Activated T-helper 17 cell treated with anti-CD3 and anti-CD28 coated beads, Interleukin-2, amount 50 U/mL, for 72 hours (primary cell): Measurements from ENCODE around the gene TADA2B. TPM values are rescaled to one million over a fixed set of nuclear protein-coding genes. Genes with fewer than 3 reads are reported as not detected.
A peak's percentile ranks its signal among the peaks of the same experiment; 100 is the strongest.
"Not testable (repeated sequence)": the region's sequence is repeated elsewhere in the genome, so short reads cannot be mapped to it uniquely, and the experiment has no call there.

Experiments
- ATAC-seq: fragments of 150-1000 bp; cut with Tn5 transposase; replicated peaks from 2 replicates; pipeline ENCODE4 v1.10.0; 2021; ENCODE audit warnings: mild to moderate bottlenecking, moderate library complexity
- H3K27ac Mint-ChIP-seq: one replicate; pipeline ENCODE4 v1.8.0; 2022; ENCODE audit warnings: mixed read lengths
- H3K27me3 Mint-ChIP-seq: one replicate; pipeline ENCODE4 v1.8.0; 2022; ENCODE audit warnings: mixed read lengths
- H3K36me3 Mint-ChIP-seq: one replicate; pipeline ENCODE4 v1.8.0; 2022; ENCODE audit warnings: low read depth, mild to moderate bottlenecking, mixed read lengths
- H3K4me1 Mint-ChIP-seq: one replicate; pipeline ENCODE4 v1.8.0; 2022; ENCODE audit warnings: mixed read lengths
- H3K4me3 Mint-ChIP-seq: one replicate; pipeline ENCODE4 v1.8.0; 2022; ENCODE audit warnings: mild to moderate bottlenecking, mixed read lengths
- H3K9me3 Mint-ChIP-seq: one replicate; pipeline ENCODE4 v1.8.0; 2022; ENCODE audit warnings: mixed read lengths
- total RNA-seq, 2 donors: library from RNA; stranded (reverse); gene quantifications; one replicate each; pipeline ENCODE4 v1.2.3, GENCODE V29; 2022

Gene TADA2B
- total RNA-seq, 2 donors from 2014 or later = 8.5 to 13.0 TPM

DNA sequence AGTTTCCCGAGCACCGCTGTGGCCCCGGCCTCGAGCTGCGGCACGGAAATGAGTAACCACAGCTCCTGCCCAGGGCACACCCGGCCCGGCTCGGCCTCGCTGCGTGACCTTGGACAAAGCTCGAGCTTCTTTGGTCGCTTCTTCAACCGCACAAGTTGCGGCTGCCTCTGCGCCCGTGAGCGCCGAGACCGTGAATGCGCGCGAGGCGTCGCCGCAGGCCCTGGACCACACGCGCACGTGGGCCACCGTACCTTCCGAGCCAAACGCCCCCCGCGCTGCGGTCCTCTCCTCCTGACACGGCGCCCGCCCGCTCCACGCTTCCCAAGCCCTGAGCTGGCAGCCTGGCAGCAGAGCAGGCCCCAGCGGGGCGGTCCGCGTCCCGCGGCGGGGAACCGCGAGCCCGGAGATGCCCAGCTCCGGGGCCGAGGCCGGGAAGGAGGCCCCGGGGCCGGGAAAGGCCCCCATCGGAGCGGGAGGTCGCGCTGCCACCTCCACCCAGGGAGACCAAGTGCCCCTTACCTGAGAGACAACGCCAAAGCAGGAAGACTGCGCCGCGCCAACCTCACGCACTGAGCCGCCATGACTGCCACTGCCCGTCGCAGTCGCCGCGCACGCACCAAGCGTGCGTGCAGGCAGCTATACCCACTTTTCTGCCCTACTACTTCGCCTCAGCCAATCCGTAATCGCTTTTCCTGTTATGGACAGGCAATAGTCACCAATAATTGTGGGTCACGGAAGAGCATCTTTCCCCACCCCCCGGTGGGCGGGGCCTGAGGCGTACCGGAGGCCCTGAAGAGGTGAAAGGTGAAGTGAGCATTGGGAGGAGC lies 24.5 kb downstream of the TADA2B start, which contains the start of gene GRPEL1:
Gene GRPEL1 (minus strand): TSS at position 613 of the 827 bp plus-strand sequence. CDS start 32 bp downstream, at position 581.
- peaks cover 54% of the 10 kb centered on the region for H3K36me3 Mint-ChIP-seq
- peak; percentile 94 for ATAC-seq
- H3K4me3 Mint-ChIP-seq = peak within 1 kb of the TSS; percentile 97
- H3K27ac Mint-ChIP-seq = peak within 1 kb of the TSS; percentile 94
- H3K4me1 Mint-ChIP-seq = peaks cover 9% of the 10 kb centered on the region
- no peaks in the 10 kb centered on the region for H3K9me3 Mint-ChIP-seq
- H3K27me3 Mint-ChIP-seq = no peaks in the 10 kb centered on the region

DNA sequence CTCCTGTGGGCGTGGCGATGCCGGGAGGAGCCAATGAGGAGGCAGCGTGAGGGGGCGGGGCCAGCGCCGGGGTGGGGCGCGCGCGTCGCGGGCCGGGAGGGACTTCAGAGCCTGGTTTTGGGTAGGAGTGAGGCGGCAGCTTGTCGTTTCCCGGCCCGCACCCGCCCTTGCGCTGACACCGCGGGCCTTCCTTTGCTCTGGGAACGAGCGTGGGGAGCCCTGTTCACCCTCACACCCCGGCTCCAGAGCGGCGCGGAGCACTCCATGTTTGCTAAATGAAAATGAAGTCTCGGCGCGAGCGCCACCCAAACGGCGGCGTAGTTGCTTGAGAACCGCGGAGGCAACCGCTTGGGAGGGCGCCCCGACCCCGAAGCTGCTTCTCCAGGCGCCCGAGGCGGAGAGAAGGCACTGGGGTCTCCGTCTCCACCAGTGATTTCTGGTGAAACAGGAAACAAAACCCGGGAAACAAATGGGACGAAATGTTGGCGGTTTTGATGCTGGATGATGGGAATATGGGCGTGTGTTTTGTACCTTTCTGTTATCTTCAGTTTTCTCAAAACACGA lies 25.2 kb downstream of the TADA2B start:
- ATAC-seq = no peak
- no peaks in the 10 kb centered on the region for H3K27me3 Mint-ChIP-seq

DNA sequence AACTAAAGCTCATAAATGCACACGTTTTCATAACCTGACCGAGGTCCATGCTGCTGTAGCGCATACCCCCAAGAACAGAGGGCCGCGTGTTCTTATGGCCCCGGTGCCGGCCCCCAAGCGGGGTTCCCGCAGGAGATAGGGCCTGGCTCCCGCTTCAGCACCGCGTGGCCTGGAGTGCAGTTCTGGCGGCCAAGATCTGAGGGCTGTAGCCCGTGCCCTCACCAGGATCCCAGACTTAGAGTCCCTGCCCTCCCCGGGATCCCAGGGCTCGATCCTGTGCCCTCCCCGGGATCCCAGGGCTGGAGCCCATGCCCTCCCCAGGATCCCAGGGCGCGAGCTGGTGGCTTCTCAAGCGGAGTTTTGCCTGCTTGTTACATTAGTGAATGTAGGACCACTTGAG lies 25.7 kb downstream of the TADA2B start:
- Mint-ChIP-seq H3K27me3 (no peaks in the 10 kb centered on the region), H3K9me3 (no peaks in the 10 kb centered on the region), H3K4me3 (peak overlapping the region; percentile 97), H3K27ac (peak overlapping the region; percentile 94), H3K36me3 (peaks cover 42% of the 10 kb centered on the region), H3K4me1 (peaks cover 6% of the 10 kb centered on the region)
- no peak for ATAC-seq

More for the DNA sequence above, 25.2 kb downstream of the TADA2B start:
- Mint-ChIP-seq H3K36me3 (peaks cover 47% of the 10 kb centered on the region), H3K27ac (peak overlapping the region; percentile 94), H3K4me3 (peak overlapping the region; percentile 97), H3K4me1 (peaks cover 8% of the 10 kb centered on the region), H3K9me3 (no peaks in the 10 kb centered on the region)

DNA sequence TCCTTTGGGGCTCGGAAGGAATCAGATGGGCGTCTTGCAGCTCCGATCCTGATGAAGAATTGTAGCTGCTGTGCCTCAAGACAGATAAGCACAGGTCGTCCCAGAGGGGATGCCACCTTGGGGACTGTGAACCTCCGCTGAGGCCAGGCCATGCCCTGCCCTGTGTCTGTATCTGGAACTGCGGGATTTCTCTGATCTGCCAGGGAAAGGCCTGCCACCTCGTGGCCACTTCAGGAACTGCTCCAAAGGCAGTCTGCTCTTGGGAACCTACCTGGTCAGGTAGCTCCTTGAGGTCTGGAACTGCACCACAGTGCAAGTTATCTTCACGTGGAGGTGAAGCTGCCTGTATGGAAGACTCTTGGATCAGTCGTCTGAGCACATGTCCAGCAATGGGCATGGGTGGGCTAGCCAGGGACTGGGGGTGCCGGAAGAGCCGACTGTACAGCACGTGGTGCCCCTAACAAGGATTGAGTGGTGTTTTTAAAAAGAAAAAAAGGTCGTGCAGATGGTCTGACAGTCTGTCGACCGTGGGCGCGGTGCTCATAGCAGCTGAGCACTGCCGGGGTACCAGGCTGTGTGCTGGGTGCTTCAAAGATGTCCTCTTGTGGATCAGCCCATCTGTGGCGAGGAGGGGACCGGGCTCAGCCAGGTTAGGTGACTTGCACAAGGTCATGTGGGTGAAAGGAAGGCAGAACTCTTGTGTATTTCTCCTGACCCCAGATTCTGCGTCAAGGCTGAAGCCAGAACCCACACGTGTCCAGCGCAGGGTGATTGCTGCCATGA lies 27.7 kb downstream of the TADA2B start:
- Mint-ChIP-seq H3K27me3 (no peaks in the 10 kb centered on the region), H3K27ac (no peak overlapping the region), H3K4me1 (no peaks in the 10 kb centered on the region), H3K9me3 (no peaks in the 10 kb centered on the region), H3K36me3 (peaks cover 21% of the 10 kb centered on the region), H3K4me3 (peak overlapping the region; percentile 3)
- peak; percentile 25 for ATAC-seq

GRCh38 chr4:7073059-7073458 lies 29.9 kb downstream of the TADA2B start:
- Mint-ChIP-seq H3K4me1 (no peaks in the 10 kb centered on the region), H3K9me3 (no peaks in the 10 kb centered on the region), H3K27me3 (no peaks in the 10 kb centered on the region), H3K4me3 (no peak overlapping the region), H3K36me3 (peaks cover under 1% of the 10 kb centered on the region), H3K27ac (no peak overlapping the region)
- ATAC-seq = no peak

- Mint-ChIP-seq H3K4me1 (no peaks in the 10 kb centered on the region), H3K4me3 (no peak overlapping the region), H3K9me3 (no peaks in the 10 kb centered on the region), H3K27me3 (no peaks in the 10 kb centered on the region), H3K27ac (no peak overlapping the region), H3K36me3 (no peaks in the 10 kb centered on the region)
- no peak for ATAC-seq
Measured at GRCh38 chr4:7073526-7074390, 30.6 kb downstream of the TADA2B start.

DNA sequence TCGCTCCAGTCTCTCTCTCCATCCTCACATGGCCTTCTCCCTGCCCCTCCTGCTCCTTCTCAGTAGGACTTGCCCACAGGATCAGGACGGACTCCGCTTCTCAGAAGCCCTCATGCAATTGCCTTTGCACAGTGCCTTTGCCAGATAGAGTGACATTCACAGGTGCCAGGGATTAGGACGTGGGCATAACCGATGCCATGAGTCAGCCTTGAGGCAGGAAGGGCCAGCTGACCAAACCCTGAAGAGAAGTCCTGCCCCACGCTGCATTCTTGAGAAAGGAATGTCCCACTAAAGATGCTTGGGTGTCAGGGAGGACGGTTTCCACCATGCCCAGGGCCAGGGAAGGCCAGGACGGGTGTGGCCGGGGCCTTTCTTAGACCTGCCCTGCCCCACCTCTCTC lies 31.3 kb downstream of the TADA2B start:
- Mint-ChIP-seq H3K27me3 (no peaks in the 10 kb centered on the region), H3K4me1 (no peaks in the 10 kb centered on the region), H3K9me3 (no peaks in the 10 kb centered on the region), H3K27ac (no peak overlapping the region), H3K36me3 (no peaks in the 10 kb centered on the region), H3K4me3 (no peak overlapping the region)
- ATAC-seq = no peak

- Mint-ChIP-seq H3K4me1 (no peaks in the 10 kb centered on the region), H3K36me3 (no peaks in the 10 kb centered on the region), H3K27me3 (no peaks in the 10 kb centered on the region), H3K9me3 (no peaks in the 10 kb centered on the region), H3K27ac (no peak overlapping the region), H3K4me3 (no peak overlapping the region)
- peak; percentile 29 for ATAC-seq
Measured at GRCh38 chr4:7075962-7076695, 33.0 kb downstream of the TADA2B start.

DNA sequence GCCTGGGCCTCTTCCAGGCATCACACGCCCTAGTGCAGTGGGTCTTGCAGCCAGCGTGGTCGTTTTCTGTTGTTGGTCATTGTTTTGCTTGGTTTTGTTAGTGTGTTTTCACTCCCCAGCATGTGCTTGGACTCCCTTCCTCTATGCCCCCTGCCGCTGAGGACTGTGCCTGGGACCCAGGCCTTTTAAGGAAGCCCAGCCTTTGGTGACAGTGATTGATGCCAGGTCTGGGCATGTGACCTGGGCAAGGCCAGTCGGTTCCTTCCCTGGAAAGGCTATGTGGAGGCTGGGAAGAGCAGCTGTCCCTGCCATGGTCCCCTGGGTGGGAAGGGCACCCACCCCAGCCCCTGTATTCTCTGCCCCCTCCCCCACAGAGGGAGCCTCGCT lies 33.5 kb downstream of the TADA2B start:
- Mint-ChIP-seq H3K36me3 (no peaks in the 10 kb centered on the region), H3K9me3 (no peaks in the 10 kb centered on the region), H3K27me3 (no peaks in the 10 kb centered on the region), H3K4me1 (no peaks in the 10 kb centered on the region), H3K27ac (no peak overlapping the region), H3K4me3 (no peak overlapping the region)
- ATAC-seq = no peak

DNA sequence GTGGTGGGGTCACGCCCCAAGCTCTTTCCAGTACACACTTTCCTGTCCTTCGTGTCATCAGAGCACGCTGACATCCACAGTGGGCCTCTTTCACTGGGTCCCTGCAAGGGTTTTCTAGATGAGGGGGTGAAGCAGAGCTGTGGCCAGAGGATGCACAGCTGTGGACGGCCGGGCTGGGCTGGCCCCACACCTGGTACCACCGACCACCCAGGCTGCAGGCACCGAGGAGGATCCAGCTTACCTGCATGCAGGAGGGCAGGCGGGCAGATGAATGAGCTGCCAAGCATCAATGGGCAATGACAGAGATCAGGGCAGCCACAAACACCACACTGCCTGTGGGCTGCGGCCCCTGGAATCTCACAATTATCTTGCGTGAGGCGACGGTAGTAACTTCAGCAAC lies 34.2 kb downstream of the TADA2B start:
- no peak overlapping the region for H3K4me3 Mint-ChIP-seq
- H3K27ac Mint-ChIP-seq = no peak overlapping the region
- no peaks in the 10 kb centered on the region for H3K4me1 Mint-ChIP-seq
- no peaks in the 10 kb centered on the region for H3K36me3 Mint-ChIP-seq
- no peak for ATAC-seq
- H3K9me3 Mint-ChIP-seq = no peaks in the 10 kb centered on the region
- no peaks in the 10 kb centered on the region for H3K27me3 Mint-ChIP-seq

DNA sequence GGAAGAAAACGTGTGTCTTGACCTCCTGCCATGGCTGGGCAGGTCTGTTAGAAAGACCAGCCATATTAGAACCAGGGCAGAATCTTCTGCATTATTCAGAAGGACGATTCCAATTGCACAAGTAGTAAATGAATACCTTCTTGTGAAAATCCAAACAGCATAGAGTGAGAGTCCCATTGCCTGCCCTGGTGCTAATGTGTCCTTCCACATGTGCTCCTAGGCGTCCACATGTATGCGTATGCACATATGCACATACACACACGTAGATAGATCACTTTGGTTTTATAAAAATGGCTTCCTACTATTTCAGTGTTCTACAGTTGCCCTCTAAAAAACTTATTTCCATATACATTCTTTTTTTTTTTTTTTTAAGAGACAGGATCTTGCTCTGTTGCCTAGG lies 34.9 kb downstream of the TADA2B start:
- Mint-ChIP-seq H3K27me3 (peaks cover 4% of the 10 kb centered on the region), H3K4me3 (no peak overlapping the region), H3K27ac (no peak overlapping the region), H3K36me3 (no peaks in the 10 kb centered on the region), H3K9me3 (no peaks in the 10 kb centered on the region), H3K4me1 (no peaks in the 10 kb centered on the region)
- ATAC-seq = no peak

DNA sequence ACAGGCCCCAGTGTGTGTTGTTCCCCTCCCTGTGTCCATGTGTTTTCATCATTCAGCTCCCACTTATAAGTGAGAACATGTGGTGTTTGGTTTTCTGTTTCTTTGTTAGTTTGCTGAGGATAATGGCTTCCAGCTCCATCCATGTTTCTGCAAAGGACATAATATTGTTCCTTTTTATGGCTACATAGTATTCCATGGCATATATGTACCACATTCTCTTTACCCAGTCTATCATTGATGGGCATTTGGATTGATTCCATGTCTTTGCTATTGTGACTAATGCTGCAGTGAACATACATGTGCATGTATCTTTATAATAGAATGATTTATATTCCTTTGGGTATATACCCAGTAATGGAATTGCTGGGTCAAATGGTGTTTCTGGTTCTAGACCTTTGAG lies 36.3 kb downstream of the TADA2B start:
- H3K36me3 Mint-ChIP-seq, ATAC-seq, H3K4me1 Mint-ChIP-seq, H3K4me3 Mint-ChIP-seq, H3K27me3 Mint-ChIP-seq, H3K27ac Mint-ChIP-seq, H3K9me3 Mint-ChIP-seq: not testable (repeated sequence)

DNA sequence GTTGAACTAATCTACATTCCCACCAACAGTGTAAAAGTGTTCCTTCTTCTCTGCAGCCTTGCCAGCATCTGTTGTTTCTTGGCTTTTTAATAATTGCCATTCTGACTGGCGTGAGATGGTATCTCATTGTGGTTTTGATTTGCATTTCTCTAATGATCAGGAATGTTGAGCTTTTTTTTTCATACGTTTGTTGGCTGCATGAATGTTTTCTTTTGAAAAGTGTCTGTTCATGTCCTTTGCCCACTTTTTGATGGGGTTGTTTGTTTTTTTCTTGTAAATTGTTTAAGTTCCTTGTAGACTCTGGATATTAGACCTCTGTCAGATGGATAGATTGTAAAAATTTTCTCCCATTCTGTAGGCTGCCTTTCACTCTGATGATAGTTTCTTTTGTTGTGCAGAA lies 36.7 kb downstream of the TADA2B start:
- not testable (repeated sequence) for ATAC-seq, H3K4me3 Mint-ChIP-seq, H3K4me1 Mint-ChIP-seq, H3K27ac Mint-ChIP-seq, H3K9me3 Mint-ChIP-seq, H3K36me3 Mint-ChIP-seq
- H3K27me3 Mint-ChIP-seq = peaks cover 12% of the 10 kb centered on the region
